GM10266 (cell line): ENCODE results near the gene FREY1.

Experiments
- DNase-seq: peaks from one replicate; pipeline ENCODE4 v3.0.0; 2012; ENCODE audit errors: extremely low spot score
- CTCF ChIP-seq: IDR thresholded peaks from 2 replicates; pipeline ENCODE4 v1.5.1; 2012; ENCODE audit warnings: mild to moderate bottlenecking, low read depth; ENCODE audit not compliant: control insufficient read depth, insufficient read depth; ENCODE audit errors: missing control alignments

Gene FREY1

GRCh38 chr11:45918962-45919675 is 12.0 kb upstream of the FREY1 start:
- no peak for TF ChIP-seq CTCF
- no peak for DNase-seq

DNA sequence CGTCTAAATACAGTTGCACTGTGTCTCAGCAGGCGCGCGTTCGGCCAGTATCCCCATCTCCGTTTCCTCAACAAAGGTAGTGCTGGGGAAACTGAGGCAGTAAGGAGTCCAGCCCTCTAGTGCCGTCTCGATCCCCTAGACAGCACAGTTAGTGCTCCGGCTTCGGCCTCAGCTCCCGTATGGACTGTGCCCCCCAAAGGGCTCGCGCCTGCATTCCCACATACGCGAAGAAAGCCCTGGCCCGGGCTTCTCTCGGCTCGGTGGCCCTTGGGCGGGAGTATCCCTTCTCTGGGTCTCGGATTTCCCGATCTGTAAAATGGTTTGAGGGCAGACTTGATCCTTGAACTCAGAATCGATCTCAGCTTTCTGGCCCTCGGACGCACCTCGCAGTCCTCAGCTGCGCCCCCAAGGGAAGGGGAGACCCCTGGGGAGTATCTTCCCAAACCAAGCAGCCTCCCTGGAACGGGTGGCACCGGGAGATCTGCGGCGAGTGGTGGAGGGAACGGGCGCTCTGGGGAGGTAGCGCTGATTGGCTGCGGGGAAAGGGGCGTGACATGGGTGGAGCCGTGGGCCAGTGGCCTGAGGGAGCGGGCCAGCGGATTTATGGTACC is 11.4 kb upstream of the FREY1 start:
- TF ChIP-seq CTCF, result no peak
- DNase-seq, result peak; percentile 89

GRCh38 chr11:45917623-45918330 is 10.7 kb upstream of the FREY1 start, which contains the start of gene PEX16:
PEX16 (minus strand) TSS chr11:45917877; CDS start chr11:45917811, 66 bp downstream.
- DNase-seq, result peak; percentile 98
- TF ChIP-seq CTCF, result no peak

DNA sequence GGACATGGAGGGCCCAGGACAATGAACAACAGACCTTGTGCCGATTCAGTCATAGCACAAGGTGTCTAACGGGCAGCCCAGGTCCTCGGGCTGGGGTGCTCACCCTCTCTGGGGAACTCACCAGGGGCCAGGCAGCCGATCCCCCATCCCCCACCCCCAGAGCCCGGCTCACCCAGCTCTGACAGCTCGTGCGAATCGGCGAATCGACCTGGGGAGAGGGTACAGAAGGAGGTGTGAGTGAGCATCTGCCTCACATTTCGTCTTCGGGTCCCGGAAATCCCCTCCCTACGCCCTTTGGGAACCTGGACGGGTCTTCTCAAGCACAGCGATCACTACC is 10.2 kb upstream of the FREY1 start:
- peak; percentile 34 for DNase-seq
- TF ChIP-seq CTCF, result no peak

- no peak for TF ChIP-seq CTCF
- no peak for DNase-seq
These were observed 8.4 kb upstream of the FREY1 start for GRCh38 chr11:45915446-45915845.

GRCh38 chr11:45913942-45914635 is 7.0 kb upstream of the FREY1 start:
- no peak for DNase-seq
- TF ChIP-seq CTCF, result no peak

DNA sequence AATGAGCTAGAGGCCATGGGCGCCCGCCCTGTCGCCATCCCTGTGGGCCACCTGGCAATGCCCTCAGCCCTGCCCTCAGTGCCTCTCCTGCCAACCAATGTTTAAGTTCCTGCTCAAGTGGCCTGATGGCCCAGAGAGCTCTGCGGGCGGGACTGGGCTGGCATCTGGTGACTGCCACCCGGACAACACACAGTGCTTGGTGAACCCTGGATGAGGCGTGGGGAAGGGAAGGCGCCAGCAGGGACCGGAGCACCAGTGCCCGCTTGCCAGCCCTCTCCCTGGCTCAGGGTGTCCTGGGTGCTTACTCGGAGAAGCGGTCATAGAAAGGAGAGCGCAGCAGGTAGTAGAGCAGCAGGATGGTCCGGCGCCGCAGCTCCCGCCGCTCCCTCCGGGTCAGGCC is 6.4 kb upstream of the FREY1 start:
- no peak for TF ChIP-seq CTCF
- no peak for DNase-seq
